ENCODE measurements around the gene DCTPP1.

Gene DCTPP1

GRCh38 chr16:30445408-30446202 lies 15.8 kb upstream of the DCTPP1 start, which contains the start of gene SEPHS2:
SEPHS2 (minus strand) TSS chr16:30445874; CDS start chr16:30445727, 147 bp downstream.
- peak within 1 kb of the TSS; percentile 76 for H3K4me3 ChIP-seq (replicated peaks; ENCODE audit: low read depth, low read length)
- TF ChIP-seq CTCF (IDR thresholded peaks at IDR 0.05; ENCODE audit: low read length, missing control alignments) = peak; percentile 39
- DNase-seq (ENCODE audit: low read depth) = peak; percentile 99

GRCh38 chr16:30445149-30445407 lies 15.2 kb upstream of the DCTPP1 start:
- no peak for DNase-seq (ENCODE audit: low read depth)
- H3K4me3 ChIP-seq (replicated peaks; ENCODE audit: low read depth, low read length) = peak overlapping the region; percentile 76

GRCh38 chr16:30444231-30445148 lies 14.7 kb upstream of the DCTPP1 start:
- no peak for DNase-seq (ENCODE audit: low read depth)
- peak overlapping the region; percentile 76 for H3K4me3 ChIP-seq (replicated peaks; ENCODE audit: low read depth, low read length)
- no peak for TF ChIP-seq CTCF (IDR thresholded peaks at IDR 0.05; ENCODE audit: low read length, missing control alignments)

More at GRCh38 chr16:30445149-30445407, 15.2 kb upstream of the DCTPP1 start:
- TF ChIP-seq CTCF (IDR thresholded peaks at IDR 0.05; ENCODE audit: low read length, missing control alignments) = no peak

- no peak overlapping the region for H3K4me3 ChIP-seq (replicated peaks; ENCODE audit: low read depth, low read length)
- no peak for DNase-seq (ENCODE audit: low read depth)
- no peak for TF ChIP-seq CTCF (IDR thresholded peaks at IDR 0.05; ENCODE audit: low read length, missing control alignments)
These were observed 13.8 kb upstream of the DCTPP1 start for GRCh38 chr16:30443631-30444030.

GRCh38 chr16:30439720-30440348 lies 10.0 kb upstream of the DCTPP1 start:
- H3K4me3 ChIP-seq (replicated peaks; ENCODE audit: low read depth, low read length) = no peak overlapping the region
- no peak for DNase-seq (ENCODE audit: low read depth)

GRCh38 chr16:30438835-30439234 lies 9.0 kb upstream of the DCTPP1 start:
- DNase-seq (ENCODE audit: low read depth) = no peak
- no peak overlapping the region for H3K4me3 ChIP-seq (replicated peaks; ENCODE audit: low read depth, low read length)
- no peak for TF ChIP-seq CTCF (IDR thresholded peaks at IDR 0.05; ENCODE audit: low read length, missing control alignments)

More at GRCh38 chr16:30439720-30440348, 10.0 kb upstream of the DCTPP1 start:
- TF ChIP-seq CTCF (IDR thresholded peaks at IDR 0.05; ENCODE audit: low read length, missing control alignments) = no peak

Data from fibroblast of pulmonary artery (primary cell).